Hematopoietic multipotent progenitor cell treated with erythropoietin and hydrocortisone succinate and interleukin-3 and kit ligand, for 6 days (in vitro differentiated cells): Measurements from ENCODE around the gene LNX2.
A peak's percentile ranks its signal among the peaks of the same experiment; 100 is the strongest.

ENCODE experiments used
- DNase-seq: peaks from one replicate; pipeline ENCODE4 v3.0.0-alpha.2; 2015

LNX2 gene

GRCh38 chr13:27620377-27621115 lies at the start of gene LNX2:
Gene LNX2 (minus strand): TSS chr13:27620529. CDS start chr13:27581703, 38,826 bp downstream.
- DNase-seq = peak; percentile 98

GRCh38 chr13:27667946-27668345 lies 47.6 kb upstream of the LNX2 start:
- peak; percentile 94 for DNase-seq

GRCh38 chr13:27666951-27667350 lies 46.6 kb upstream of the LNX2 start:
- DNase-seq = peak; percentile 42

GRCh38 chr13:27665761-27666160 lies 45.4 kb upstream of the LNX2 start:
- no peak for DNase-seq

GRCh38 chr13:27665333-27665732 lies 45.0 kb upstream of the LNX2 start:
- no peak for DNase-seq

- DNase-seq = no peak
These were observed 43.6 kb upstream of the LNX2 start for GRCh38 chr13:27663947-27664346.

- DNase-seq = no peak
These were observed 42.6 kb upstream of the LNX2 start for GRCh38 chr13:27662738-27663470.

GRCh38 chr13:27661017-27661416 lies 40.7 kb upstream of the LNX2 start:
- DNase-seq = no peak

- no peak for DNase-seq
These were observed 40.2 kb upstream of the LNX2 start for GRCh38 chr13:27660511-27660910.

- no peak for DNase-seq
These were observed 39.0 kb upstream of the LNX2 start for GRCh38 chr13:27659145-27659865.

- DNase-seq = no peak
These were observed 38.2 kb upstream of the LNX2 start for GRCh38 chr13:27658546-27658945.

- no peak for DNase-seq
These were observed 37.4 kb upstream of the LNX2 start for GRCh38 chr13:27657724-27658123.

- no peak for DNase-seq
These were observed 34.5 kb upstream of the LNX2 start for GRCh38 chr13:27654816-27655215.

GRCh38 chr13:27654059-27654458 lies 33.7 kb upstream of the LNX2 start:
- DNase-seq = no peak

GRCh38 chr13:27650312-27650711 lies 30.0 kb upstream of the LNX2 start:
- no peak for DNase-seq

- peak; percentile 70 for DNase-seq
These were observed 24.0 kb upstream of the LNX2 start for GRCh38 chr13:27644302-27644701.

- DNase-seq = peak; percentile 62
These were observed 23.2 kb upstream of the LNX2 start for GRCh38 chr13:27643334-27644132.

- peak; percentile 73 for DNase-seq
These were observed 21.6 kb upstream of the LNX2 start for GRCh38 chr13:27641711-27642502.

GRCh38 chr13:27639186-27639585 lies 18.9 kb upstream of the LNX2 start:
- no peak for DNase-seq

- no peak for DNase-seq
These were observed 18.2 kb upstream of the LNX2 start for GRCh38 chr13:27638521-27638920.

- DNase-seq = no peak
These were observed 17.7 kb upstream of the LNX2 start for GRCh38 chr13:27638001-27638400.

GRCh38 chr13:27637289-27637626 lies 16.9 kb upstream of the LNX2 start:
- no peak for DNase-seq
